Muscle of leg (tissue), 11 donors: ENCODE measurements around the gene ZC3H12A. TPM values are rescaled to one million over a fixed set of nuclear protein-coding genes. Genes with fewer than 3 reads are reported as not detected.
"Not testable (repeated sequence)": the region's sequence is repeated elsewhere in the genome, so short reads cannot be mapped to it uniquely, and the experiment has no call there.

Experiments
- DNase-seq: peaks from one replicate; pipeline ENCODE4 v3.0.0; 2013
- H3K27ac ChIP-seq: one replicate; pipeline ENCODE4 v1.5.1; 2013; ENCODE audit warnings: mild to moderate bottlenecking, low read length, control low read depth
- H3K27me3 ChIP-seq: one replicate; pipeline ENCODE4 v1.6.1; 2013; ENCODE audit warnings: low read length; ENCODE audit not compliant: control insufficient read depth, insufficient read depth
- H3K36me3 ChIP-seq: one replicate; pipeline ENCODE4 v1.6.1; 2013; ENCODE audit warnings: low read length; ENCODE audit not compliant: control insufficient read depth, insufficient read depth
- H3K4me1 ChIP-seq: one replicate; pipeline ENCODE4 v1.6.1; 2013; ENCODE audit warnings: low read length; ENCODE audit not compliant: control insufficient read depth, insufficient read depth
- H3K4me3 ChIP-seq: one replicate; pipeline ENCODE4 v1.5.1; 2013; ENCODE audit warnings: low read length, control low read depth
- H3K9me3 ChIP-seq: replicated peaks from 2 replicates; pipeline ENCODE4 v1.6.1; 2013; ENCODE audit warnings: low read depth, low read length; ENCODE audit not compliant: control insufficient read depth
- WGBS: methylation state at CpG from one replicate; pipeline ENCODE4 v1.1.5; 2013; ENCODE audit warnings: missing lambda C conversion rate; ENCODE audit not compliant: insufficient coverage; 5-methylcytosine and 5-hydroxymethylcytosine counted together
- polyA plus RNA-seq, 8 donors: library from polyadenylated mRNA; unstranded; fragments of 120-200 nt; gene quantifications; one replicate each; pipeline versions ENCODE4 v1.2.1 to v1.2.3, GENCODE V29; 2013; ENCODE audit warnings: inconsistent platforms in 1 of 8, low replicate concordance in 1 of 8; ENCODE audit not compliant: insufficient read length in 8 of 8, insufficient read depth in 1 of 8
- total RNA-seq: library from RNA; stranded (reverse); fragments of 120-200 nt; gene quantifications from one replicate; pipeline ENCODE4 v1.2.4, GENCODE V29; 2013

Gene ZC3H12A
- total and polyA plus RNA-seq, 9 donors: 0.59 to 2.1 (median 1.1) TPM

DNA sequence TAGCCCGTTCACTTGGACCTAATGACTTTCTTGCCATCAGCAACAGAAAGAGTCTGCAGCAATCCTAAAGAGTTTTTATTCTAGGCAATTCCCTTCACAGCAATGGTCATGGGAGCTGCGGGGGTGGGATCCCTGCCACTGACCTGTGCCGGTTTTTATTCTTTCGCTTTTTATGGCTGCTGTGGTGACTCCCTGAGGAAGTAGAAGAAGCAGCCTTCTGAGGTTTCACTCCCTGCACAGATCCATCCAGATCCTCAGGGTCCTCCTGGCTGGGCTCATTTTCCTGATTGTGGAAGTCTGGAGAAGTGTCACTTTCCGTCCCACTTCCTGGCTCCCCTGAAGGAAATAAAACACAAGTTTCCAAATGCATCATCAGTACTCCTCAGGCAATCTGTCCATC, 27.3 kb downstream of the ZC3H12A start:
- WGBS: 83% methylated on average over 1 of the region's 5 CpGs
- Histone ChIP-seq H3K9me3 (no peaks in the 10 kb centered on the region), H3K27ac (no peak overlapping the region), H3K4me3 (no peak overlapping the region), H3K27me3 (no peaks in the 10 kb centered on the region), H3K4me1 (no peaks in the 10 kb centered on the region), H3K36me3 (peaks cover 31% of the 10 kb centered on the region)
- no peak for DNase-seq

DNA sequence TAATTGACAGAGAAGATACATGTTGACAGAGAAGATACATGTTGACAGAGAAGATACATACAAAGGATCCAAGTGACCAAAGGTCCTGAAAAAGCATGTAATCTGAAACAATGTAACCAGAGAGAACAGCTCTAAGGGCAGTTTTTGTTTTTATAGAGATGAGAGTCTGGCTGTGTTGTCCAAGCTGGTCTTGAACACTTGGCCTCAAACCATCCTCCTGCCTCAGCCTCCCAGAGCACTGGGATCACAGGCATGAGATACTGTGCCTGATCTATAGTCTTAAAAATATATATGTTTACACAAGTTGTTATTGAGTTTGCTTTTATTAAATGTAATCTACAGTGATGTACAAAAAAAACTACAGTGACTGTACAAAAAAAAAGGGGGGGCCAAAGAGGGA, 27.7 kb downstream of the ZC3H12A start:
- no peak for DNase-seq
- H3K4me1 ChIP-seq: no peaks in the 10 kb centered on the region
- peaks cover 33% of the 10 kb centered on the region for H3K36me3 ChIP-seq
- no peak overlapping the region for H3K27ac ChIP-seq
- H3K4me3 ChIP-seq: no peak overlapping the region
- no peaks in the 10 kb centered on the region for H3K27me3 ChIP-seq
- no peaks in the 10 kb centered on the region for H3K9me3 ChIP-seq

DNA sequence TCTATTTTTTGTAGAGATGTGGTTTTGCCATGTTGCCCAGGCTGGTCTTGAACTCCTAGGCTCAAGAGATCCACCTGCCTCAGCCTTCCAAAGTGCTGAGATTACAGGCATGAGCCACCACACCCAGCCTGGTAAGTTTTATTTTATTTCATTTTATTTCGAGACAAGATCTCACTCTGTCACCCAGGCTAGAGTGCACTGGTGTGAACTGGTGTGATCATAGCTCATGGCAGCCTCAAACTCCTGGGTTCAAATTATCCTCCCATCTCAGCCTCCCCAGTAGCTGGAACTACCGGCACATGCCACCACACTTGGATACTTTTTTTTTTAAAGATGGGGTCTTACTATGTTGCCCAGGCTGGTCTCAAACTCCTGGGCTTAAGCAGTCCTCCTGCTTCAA, 28.4 kb downstream of the ZC3H12A start:
- not testable (repeated sequence) for H3K27ac ChIP-seq, DNase-seq, H3K4me1 ChIP-seq, H3K4me3 ChIP-seq, H3K27me3 ChIP-seq, H3K9me3 ChIP-seq
- H3K36me3 ChIP-seq: peaks cover 32% of the 10 kb centered on the region
- WGBS: no CpG with 5 or more reads among the region's 2 CpGs

DNA sequence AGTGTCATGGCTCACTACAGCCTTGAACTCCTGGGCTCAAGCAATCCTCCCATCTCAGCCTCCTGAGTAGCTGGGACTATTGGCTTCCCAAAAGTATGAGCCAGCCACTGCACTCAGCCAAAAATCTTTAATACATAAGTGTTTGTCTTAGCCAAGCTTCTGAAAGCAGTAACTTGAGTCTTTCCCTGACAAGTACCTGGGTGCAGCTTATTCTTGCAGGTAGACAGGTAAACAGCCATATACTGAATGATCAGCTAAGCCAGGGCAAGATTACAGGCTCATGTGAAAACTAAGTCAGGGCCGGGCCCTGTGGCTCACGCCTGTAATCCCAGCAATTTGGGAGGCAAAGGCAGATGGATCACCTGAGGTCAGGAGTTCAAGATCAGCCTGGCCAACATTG, 32.4 kb downstream of the ZC3H12A start:
- 100% methylated on average over 2 of the region's 2 CpGs for WGBS
- Histone ChIP-seq H3K36me3 (peaks cover 40% of the 10 kb centered on the region), H3K4me1 (no peaks in the 10 kb centered on the region), H3K27ac (no peak overlapping the region), H3K27me3 (no peaks in the 10 kb centered on the region), H3K9me3 (no peaks in the 10 kb centered on the region), H3K4me3 (no peak overlapping the region)
- DNase-seq: no peak

DNA sequence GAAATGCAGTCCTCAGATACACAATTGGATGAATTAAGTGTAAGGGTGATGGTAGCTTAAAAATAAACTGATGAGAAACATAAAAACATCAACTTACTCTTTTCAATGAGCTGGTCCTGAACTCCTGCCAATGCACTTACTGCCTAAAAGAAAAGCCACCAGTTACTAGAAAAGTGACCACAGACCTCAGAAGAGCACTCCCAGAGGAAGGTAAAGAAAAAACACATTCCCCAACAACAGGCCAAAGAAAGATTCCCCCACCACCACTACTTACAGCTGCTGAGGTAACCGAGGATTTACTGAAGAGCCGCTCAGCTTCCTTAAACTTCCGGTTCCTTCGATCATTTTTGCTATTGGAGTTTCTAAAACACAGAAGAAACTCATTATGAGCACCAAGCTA, 34.8 kb downstream of the ZC3H12A start:
- Histone ChIP-seq H3K4me1 (peaks cover 7% of the 10 kb centered on the region), H3K27me3 (no peaks in the 10 kb centered on the region), H3K27ac (no peak overlapping the region), H3K9me3 (no peaks in the 10 kb centered on the region), H3K36me3 (peaks cover 46% of the 10 kb centered on the region), H3K4me3 (no peak overlapping the region)
- WGBS: 70% methylated on average over 4 of the region's 4 CpGs
- no peak for DNase-seq

DNA sequence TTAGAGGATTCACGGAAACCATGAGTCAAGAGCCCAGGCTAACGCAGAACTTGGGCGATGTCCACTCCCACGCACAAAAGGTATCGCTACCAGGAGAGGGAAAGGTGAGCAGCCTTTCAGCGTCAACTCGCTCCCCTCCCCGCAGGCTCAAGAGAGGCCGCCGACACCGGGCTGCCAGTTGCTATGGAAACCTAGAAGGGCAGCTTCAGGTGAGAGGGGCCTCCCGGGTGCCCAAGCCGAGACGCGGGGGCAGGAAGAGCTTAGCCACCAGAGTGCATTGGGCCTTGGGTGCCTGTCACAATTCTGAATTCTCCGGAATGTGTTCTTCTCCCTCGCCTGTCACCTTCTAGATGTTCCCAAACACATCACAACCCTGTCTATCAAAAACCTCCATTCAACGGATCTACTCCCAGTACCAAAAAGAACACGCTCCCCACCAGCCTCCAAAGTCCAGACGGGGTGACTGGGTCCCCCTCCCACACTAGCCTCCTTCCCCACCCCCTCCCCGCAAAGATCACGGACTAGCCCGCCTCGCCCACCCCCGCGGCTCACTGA, 39.5 kb downstream of the ZC3H12A start:
- peaks cover 24% of the 10 kb centered on the region for H3K36me3 ChIP-seq
- H3K27me3 ChIP-seq: no peaks in the 10 kb centered on the region
- peaks cover 14% of the 10 kb centered on the region for H3K4me1 ChIP-seq
- WGBS: 3% methylated on average over 20 of the region's 26 CpGs
- no peaks in the 10 kb centered on the region for H3K9me3 ChIP-seq
- H3K4me3 ChIP-seq: peak overlapping the region; percentile 67
- H3K27ac ChIP-seq: no peak overlapping the region
- peak; percentile 11 for DNase-seq

DNA sequence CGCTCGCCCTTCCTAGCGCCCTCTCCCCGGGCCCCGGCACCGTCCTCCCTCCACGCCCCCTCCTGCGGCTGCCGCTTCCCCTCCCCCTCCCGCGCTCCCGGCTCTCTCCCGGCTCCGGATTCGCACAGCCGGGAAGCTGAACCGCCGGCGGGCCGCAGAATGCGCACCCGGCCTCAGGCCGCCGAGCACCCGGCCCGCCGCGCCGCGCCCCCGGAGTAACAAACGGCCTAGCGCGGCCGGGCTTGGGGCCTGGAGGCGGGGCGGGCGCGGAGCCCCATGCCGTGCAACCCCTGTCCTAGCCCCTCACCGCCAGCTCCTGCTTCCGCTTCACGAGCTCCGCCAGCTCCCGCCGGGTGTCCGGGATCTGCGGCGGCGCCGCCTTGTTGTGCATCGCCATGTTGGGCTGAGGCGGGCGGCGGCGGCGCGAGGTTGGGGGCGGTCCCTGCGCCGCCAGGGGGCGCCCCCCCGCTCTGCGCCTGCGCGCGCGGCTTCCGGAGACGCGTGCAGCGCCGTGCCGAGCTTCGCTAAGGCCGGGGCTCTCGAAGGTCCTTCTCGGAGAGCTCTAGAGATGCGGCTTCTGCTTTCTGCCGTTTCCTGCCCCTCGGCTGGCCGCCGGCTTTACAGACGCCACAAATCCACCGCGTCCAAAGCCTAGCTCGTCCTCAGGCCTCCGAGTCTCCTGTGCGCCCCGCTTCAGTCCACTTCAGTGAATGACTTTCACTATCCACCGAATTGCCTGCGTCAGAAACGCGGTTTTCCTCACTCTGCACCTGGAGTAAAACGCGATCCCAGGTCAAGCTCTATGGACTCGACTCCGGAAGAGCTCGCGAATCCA, 40.2 kb downstream of the ZC3H12A start, which contains the start of gene MEAF6:
TSS of gene MEAF6 (minus strand) at position 417 of the 835 bp plus-strand sequence. CDS start at position 397, 20 bp downstream.
- WGBS: under 1% methylated on average over 92 of the region's 100 CpGs
- peak within 1 kb of the TSS; percentile 97 for H3K27ac ChIP-seq
- no peaks in the 10 kb centered on the region for H3K27me3 ChIP-seq
- peak; percentile 93 for DNase-seq
- no peaks in the 10 kb centered on the region for H3K9me3 ChIP-seq
- H3K36me3 ChIP-seq: peaks cover 18% of the 10 kb centered on the region
- H3K4me3 ChIP-seq: peak within 1 kb of the TSS; percentile 67
- peaks cover 14% of the 10 kb centered on the region for H3K4me1 ChIP-seq

DNA sequence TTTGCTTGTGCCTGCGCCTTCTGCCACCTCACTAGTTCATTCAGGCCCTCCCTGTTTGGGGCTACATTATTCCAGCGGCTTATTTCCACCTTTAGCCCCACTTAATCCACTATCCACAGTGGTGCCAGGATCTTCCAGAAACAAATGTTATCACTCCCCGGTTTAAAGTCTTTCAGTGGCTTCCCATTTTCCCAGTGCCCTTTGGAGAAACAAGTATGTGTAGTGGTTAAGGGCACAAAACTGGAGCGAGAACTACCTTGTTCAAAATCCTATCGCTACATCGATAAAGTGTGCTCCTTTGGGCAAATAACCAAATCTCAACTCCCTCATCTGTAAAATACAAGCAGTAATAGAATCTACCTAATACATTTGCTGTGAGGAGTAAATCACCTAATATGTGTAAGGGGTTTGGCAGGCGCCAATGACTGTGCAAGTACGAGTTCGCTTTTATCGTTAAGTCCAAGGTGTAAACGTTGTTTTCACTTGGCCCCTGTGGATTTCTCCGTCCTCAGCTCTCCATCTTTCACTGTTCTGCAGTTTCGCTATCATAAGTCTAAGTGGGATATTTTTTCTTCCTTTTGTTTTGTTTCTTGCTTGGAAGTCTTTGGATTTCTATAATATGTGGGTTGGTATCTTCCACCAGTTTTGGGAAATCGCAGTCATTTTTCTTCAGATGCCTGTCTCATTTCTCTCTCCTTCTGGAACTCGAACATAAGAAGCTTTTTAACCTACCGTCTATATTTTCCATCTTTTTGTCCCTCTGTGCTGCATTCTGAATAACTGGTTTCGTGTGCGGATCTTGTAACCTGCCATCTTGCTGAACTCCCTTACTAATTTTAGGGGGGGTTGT, 41.0 kb downstream of the ZC3H12A start:
- peak overlapping the region; percentile 67 for H3K4me3 ChIP-seq
- H3K27ac ChIP-seq: peak overlapping the region; percentile 97
- no peak for DNase-seq
- peaks cover 14% of the 10 kb centered on the region for H3K4me1 ChIP-seq
- WGBS: 0% methylated on average over 1 of the region's 18 CpGs
- H3K9me3 ChIP-seq: no peaks in the 10 kb centered on the region
- no peaks in the 10 kb centered on the region for H3K27me3 ChIP-seq
- H3K36me3 ChIP-seq: peaks cover 15% of the 10 kb centered on the region

DNA sequence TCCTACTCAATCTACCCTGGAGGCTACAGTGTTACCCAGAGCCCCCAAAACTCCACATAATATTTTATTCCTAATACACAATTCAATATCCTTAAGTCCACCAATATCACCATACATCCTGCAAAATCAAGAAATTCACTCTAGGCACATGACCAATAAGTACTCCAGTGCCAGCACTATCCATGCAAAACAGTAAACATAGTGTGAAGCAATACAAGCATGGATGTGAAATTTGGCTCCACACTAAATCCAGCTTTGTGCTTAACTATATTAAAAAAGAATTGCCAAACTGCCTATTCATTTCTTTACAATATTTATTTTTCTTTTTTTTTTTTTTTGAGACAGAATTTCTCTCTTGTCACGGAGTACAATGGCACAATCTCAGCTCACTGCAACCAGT, 43.2 kb downstream of the ZC3H12A start:
- peaks cover 8% of the 10 kb centered on the region for H3K36me3 ChIP-seq
- H3K4me1 ChIP-seq: peaks cover 14% of the 10 kb centered on the region
- H3K4me3 ChIP-seq: no peak overlapping the region
- H3K9me3 ChIP-seq: no peaks in the 10 kb centered on the region
- H3K27ac ChIP-seq: no peak overlapping the region
- WGBS: 100% methylated on average over 1 of the region's 1 CpG
- DNase-seq: no peak
- H3K27me3 ChIP-seq: no peaks in the 10 kb centered on the region

DNA sequence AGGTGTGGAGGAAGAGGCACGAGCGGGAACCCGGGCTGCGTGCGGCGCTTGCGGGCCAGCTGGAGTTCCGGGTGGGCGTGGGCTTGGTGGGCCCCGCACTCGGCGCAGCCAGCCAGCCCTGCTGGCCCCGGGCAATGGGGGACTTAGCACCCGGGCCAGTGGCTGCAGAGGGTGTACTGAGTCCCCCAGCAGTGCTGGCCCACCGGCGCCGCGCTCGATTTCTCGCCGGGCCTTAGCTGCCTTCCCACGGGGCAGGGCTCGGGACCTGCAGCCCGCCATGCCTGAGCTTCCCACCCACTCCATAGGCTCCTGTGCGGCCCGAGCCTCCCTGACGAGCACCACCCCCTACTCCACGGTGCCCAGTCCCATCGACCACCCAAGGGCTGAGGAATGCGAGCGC, 43.9 kb downstream of the ZC3H12A start:
- H3K27me3 ChIP-seq, H3K27ac ChIP-seq: not testable (repeated sequence)
- 98% methylated on average over 7 of the region's 31 CpGs for WGBS

More for the DNA sequence above, 43.9 kb downstream of the ZC3H12A start:
- not testable (repeated sequence) for H3K9me3 ChIP-seq, DNase-seq, H3K36me3 ChIP-seq, H3K4me3 ChIP-seq
- H3K4me1 ChIP-seq: peaks cover 14% of the 10 kb centered on the region
